K562 (cell line): ENCODE measurements around the gene TRMT112. TPM values are rescaled to one million over a fixed set of nuclear protein-coding genes. Genes with fewer than 3 reads are reported as not detected.
A peak's percentile ranks its signal among the peaks of the same experiment; 100 is the strongest.

Experiments used
- ARID1B ChIP-seq: fragments of 450-650 bp; IDR thresholded peaks from 2 replicates; pipeline ENCODE4 v1.6.1; 2016; ENCODE audit warnings: antibody characterized with exemption, mild to moderate bottlenecking, inconsistent platforms
- ATF1 ChIP-seq, 2 experiments: fragments of 450-650 bp in 1 of 2; IDR thresholded peaks; 2 replicates each; pipeline ENCODE4 v1.6.1; 2016; ENCODE audit warnings: missing compliant biosample characterization in 1 of 2, missing genetic modification characterization in 1 of 2
- ATF4 ChIP-seq: fragments of 450-650 bp; formaldehyde crosslinking; IDR thresholded peaks from 2 replicates; pipeline ENCODE4 v1.4.0; 2022; ENCODE audit warnings: mild to moderate bottlenecking, moderate library complexity
- BMI1 ChIP-seq: fragments of 150-350 bp; IDR thresholded peaks from 2 replicates; pipeline ENCODE4 v1.6.1; 2014; ENCODE audit warnings: low read length
- DIDO1 ChIP-seq: fragments of 450-650 bp; IDR thresholded peaks from 2 replicates; pipeline ENCODE4 v1.6.1; 2016; ENCODE audit warnings: low read depth, missing biosample characterization, missing genetic modification characterization
- EGR1 ChIP-seq: fragments of 450-650 bp; conservative IDR thresholded peaks from 2 replicates; pipeline ENCODE4 v1.6.1; 2017; ENCODE audit warnings: mild to moderate bottlenecking
- FOXM1 ChIP-seq, 2 experiments: fragments of 450-650 bp in 1 of 2; sonication (generic) in 1 of 2; formaldehyde crosslinking in 1 of 2; IDR thresholded peaks; 2 replicates each; pipeline versions ENCODE4 v1.6.1 to v1.9.0; 2017 to 2022; ENCODE audit warnings: low read depth in 2 of 2, mild to moderate bottlenecking in 2 of 2, missing genetic modification reagents in 1 of 2, moderate library complexity in 1 of 2
- FOXO4 ChIP-seq: fragments of 450-650 bp; formaldehyde crosslinking; IDR thresholded peaks from 2 replicates; pipeline ENCODE4 v1.4.0; 2020; ENCODE audit warnings: mild to moderate bottlenecking, moderate library complexity
- HDGF ChIP-seq: fragments of 450-650 bp; IDR thresholded peaks from 2 replicates; pipeline ENCODE4 v1.6.1; 2016
- IRF9 ChIP-seq: fragments of 450-650 bp; IDR thresholded peaks from 2 replicates; pipeline ENCODE4 v1.6.1; 2016; ENCODE audit warnings: missing biosample characterization, missing genetic modification characterization
- JUND ChIP-seq, 2 experiments: IDR thresholded peaks; 2 replicates in 1 of 2; 3 replicates in 1 of 2; pipeline ENCODE4 v1.6.1; 2011; ENCODE audit warnings: borderline replicate concordance in 2 of 2, low read depth in 2 of 2, low read length in 2 of 2, improper control_type of control experiment in 1 of 2, missing biosample characterization in 1 of 2, missing genetic modification characterization in 1 of 2, missing genetic modification reagents in 1 of 2
- KAT7 ChIP-seq: sonication (generic); formaldehyde crosslinking; IDR thresholded peaks from 2 replicates; pipeline ENCODE4 v1.8.0; 2022; ENCODE audit warnings: missing genetic modification reagents, mild to moderate bottlenecking, borderline replicate concordance
- NFIC ChIP-seq: fragments of 450-650 bp; IDR thresholded peaks from 2 replicates; pipeline ENCODE4 v1.6.1; 2017; ENCODE audit warnings: mild to moderate bottlenecking, inconsistent platforms
- PHTF2 ChIP-seq: fragments of 250-450 bp; sonication (Bioruptor Pico); IDR thresholded peaks from 2 replicates; pipeline ENCODE4 v1.5.0; 2021; ENCODE audit warnings: mild to moderate bottlenecking
- PURB ChIP-seq: sonication (generic); formaldehyde crosslinking; IDR thresholded peaks from 2 replicates; pipeline ENCODE4 v1.9.0; 2021; ENCODE audit warnings: low read depth, mild to moderate bottlenecking, missing genetic modification reagents
- RB1 ChIP-seq: fragments of 450-650 bp; IDR thresholded peaks from 2 replicates; pipeline ENCODE4 v1.6.1; 2017; ENCODE audit warnings: low read depth, mild to moderate bottlenecking
- SNRNP70 ChIP-seq: fragments of 200-400 bp; formaldehyde crosslinking; optimal IDR thresholded peaks from 2 replicates; pipeline ENCODE3; 2017; ENCODE audit warnings: low read depth, low read length
- TRIM28 ChIP-seq: fragments of 450-650 bp; IDR thresholded peaks from 2 replicates; pipeline ENCODE4 v1.6.1; 2017
- VEZF1 ChIP-seq: fragments of 200-800 bp; sonication (Bioruptor generic); IDR thresholded peaks from 2 replicates; pipeline ENCODE4 v1.6.1; 2017; ENCODE audit warnings: missing genetic modification characterization, missing compliant biosample characterization
- ZNF395 ChIP-seq: fragments of 200-800 bp; sonication (Bioruptor generic); IDR thresholded peaks from 2 replicates; pipeline ENCODE4 v1.6.1; 2017; ENCODE audit warnings: missing genetic modification characterization, missing compliant biosample characterization
- polyA plus RNA-seq, 8 experiments: library from polyadenylated mRNA; depleted of rRNA in 4 of 8; stranded (reverse) in 5 of 8; unstranded in 3 of 8; fragments of >200 nt; fragmentation: Nextera tagmentation in 2 of 8; fragmentation: Illumina TruSeq in 1 of 8; extraction: Ambion mirVana in 2 of 8; extraction: Trizol in 1 of 8; gene quantifications; 2 replicates each; pipeline versions ENCODE4 v1.2.1 to v1.2.3, GENCODE V29; 2011 to 2014; ENCODE audit warnings: inconsistent platforms in 1 of 8, missing spikeins in 1 of 8
- total RNA-seq, 7 experiments: library from RNA; depleted of rRNA in 6 of 7; stranded (reverse); fragments of >200 nt in 6 of 7; fragmentation: Illumina TruSeq in 2 of 7; extraction: Trizol in 2 of 7; gene quantifications; 2 replicates each; pipeline versions ENCODE4 v1.2.1 to v1.2.3, GENCODE V29; 2011 to 2021; ENCODE audit warnings: low replicate concordance in 1 of 7

Gene TRMT112
- total and polyA plus RNA-seq, 9 of the 15 experiments (the other 6 are each of a cell fraction or from before 2014, with no cell fraction given), result 162 to 444 (median 300) TPM

GRCh38 chr11:64317961-64318765, 804 bp upstream of the TRMT112 start, which contains the start of gene PRDX5 (continued):
- TF ChIP-seq IRF9 (tag), result peak; percentile 85
- peak; percentile 49; the same call in 1 of the 2 replicates for TF ChIP-seq JUND (IDR thresholded peaks at IDR 0.05; ENCODE audit: borderline replicate concordance, low read depth, low read length)
- TF ChIP-seq JUND (tag; IDR thresholded peaks at IDR 0.05; ENCODE audit: borderline replicate concordance, low read depth, low read length), result no peak; the same call in 2 of the 3 replicates
- TF ChIP-seq TRIM28, result peak; percentile 45; the same call in 1 of the 2 replicates
- peak; percentile 33; the same call in 1 of the 2 replicates for TF ChIP-seq ARID1B
- peak; percentile 47; the same call in 1 of the 2 replicates for TF ChIP-seq EGR1
- TF ChIP-seq NFIC, result peak; percentile 48
- no peak for TF ChIP-seq FOXM1 (IDR thresholded peaks at IDR 0.05; ENCODE audit: low read depth)
- TF ChIP-seq FOXM1 (CRISPR knock-in tag; IDR thresholded peaks at IDR 0.05; ENCODE audit: low read depth), result peak; percentile 30; the same call in 1 of the 2 replicates
- TF ChIP-seq ZNF395 (CRISPR knock-in tag), result 0 out of 2 replicates have a peak, but pooled peaks have one; percentile 34
- TF ChIP-seq HDGF, result no peak
- no peak for TF ChIP-seq FOXO4 (CRISPR knock-in tag)
- TF ChIP-seq RB1, result peak; percentile 93
- TF ChIP-seq DIDO1 (tag), result no peak
- TF ChIP-seq VEZF1 (CRISPR knock-in tag), result no peak
- no peak for TF ChIP-seq ATF1 (CRISPR knock-in tag; IDR thresholded peaks at IDR 0.05)
- TF ChIP-seq ATF1 (tag; IDR thresholded peaks at IDR 0.05), result peak; percentile 50
- TF ChIP-seq PHTF2 (CRISPR knock-in tag), result no peak
- TF ChIP-seq ATF4 (CRISPR knock-in tag), result no peak
- no peak for TF ChIP-seq BMI1
- TF ChIP-seq KAT7 (CRISPR knock-in tag), result peak; percentile 88; the same call in 1 of the 2 replicates
- no peak for TF ChIP-seq PURB
- no peak for TF ChIP-seq SNRNP70
